HG03039 (cell line): ENCODE results near the gene FANCM.
A peak's percentile ranks its signal among the peaks of the same experiment; 100 is the strongest.

Source experiments
- ATAC-seq: cut with Tn5 transposase; IDR thresholded peaks from one replicate; pipeline ENCODE4 v1.9.1; 2021; ENCODE audit warnings: mild to moderate bottlenecking, moderate library complexity; ENCODE audit not compliant: unreplicated experiment

FANCM gene

GRCh38 chr14:45227566-45227965 is 91.8 kb downstream of the FANCM start:
- no peak for ATAC-seq

GRCh38 chr14:45238988-45239387 is 103.3 kb downstream of the FANCM start:
- ATAC-seq = no peak

DNA sequence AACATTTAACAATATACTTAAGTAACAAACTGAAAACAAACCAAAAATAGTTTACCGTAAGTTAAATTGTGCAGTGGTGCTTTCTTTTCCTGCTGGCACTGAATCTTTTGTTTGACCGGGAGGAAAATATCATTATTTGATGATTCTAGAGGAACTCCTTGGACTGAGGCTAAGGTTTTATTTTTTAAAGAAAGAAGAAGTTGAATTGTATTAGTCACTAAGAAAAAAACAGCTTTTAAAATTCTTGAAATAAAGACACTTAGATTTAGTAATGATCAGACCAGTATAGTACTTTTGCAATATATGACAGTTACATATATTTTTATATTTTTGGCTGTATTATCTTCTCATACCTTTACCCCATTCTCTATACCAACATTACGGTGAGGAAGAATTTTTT is 107.0 kb downstream of the FANCM start:
- ATAC-seq = no peak

DNA sequence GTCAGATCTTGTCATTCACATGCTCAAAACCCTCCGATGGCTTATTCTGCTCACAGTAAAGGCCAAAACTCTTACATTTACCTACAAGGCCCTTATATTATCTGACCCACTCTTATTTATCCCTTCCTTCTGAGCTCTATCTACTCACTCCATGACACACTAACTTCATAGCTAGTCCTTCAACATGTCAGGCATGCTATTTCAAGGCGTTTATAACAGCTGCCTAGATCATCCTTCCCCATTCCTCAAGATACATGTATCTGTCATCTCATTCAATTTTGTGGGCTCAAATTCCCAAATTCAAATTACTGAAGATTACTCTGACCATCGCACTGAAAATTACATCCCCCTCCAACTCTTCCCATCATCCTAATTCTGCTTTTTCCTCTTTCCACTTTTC is 110.4 kb downstream of the FANCM start:
- ATAC-seq = no peak

GRCh38 chr14:45246691-45247090 is 111.0 kb downstream of the FANCM start:
- peak; percentile 43 for ATAC-seq

DNA sequence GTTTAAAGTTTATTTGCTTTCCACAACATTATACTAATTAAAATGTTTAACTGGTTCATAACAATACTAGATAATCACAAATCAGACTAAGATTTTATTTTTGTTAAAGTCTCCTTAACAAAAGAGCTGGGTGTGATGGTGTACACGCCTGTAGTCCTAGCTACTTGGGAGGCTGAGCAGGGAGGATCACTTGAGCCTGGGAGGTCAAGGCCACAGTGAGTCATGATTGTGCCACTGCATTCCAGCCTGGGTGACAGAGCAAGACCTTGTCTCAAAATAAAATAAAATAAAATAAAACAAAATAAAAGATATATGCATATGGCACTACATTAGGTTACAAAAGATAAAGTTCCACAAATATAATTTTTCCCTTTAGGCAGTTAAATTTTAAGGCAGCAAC is 111.7 kb downstream of the FANCM start:
- no peak for ATAC-seq

- ATAC-seq = peak; percentile 22
Observed at GRCh38 chr14:45249856-45250575, 114.3 kb downstream of the FANCM start.
